Measurements from ENCODE around the gene SGIP1. TPM values are rescaled to one million over a fixed set of nuclear protein-coding genes. Genes with fewer than 3 reads are reported as not detected.

The SGIP1 gene, protein sequence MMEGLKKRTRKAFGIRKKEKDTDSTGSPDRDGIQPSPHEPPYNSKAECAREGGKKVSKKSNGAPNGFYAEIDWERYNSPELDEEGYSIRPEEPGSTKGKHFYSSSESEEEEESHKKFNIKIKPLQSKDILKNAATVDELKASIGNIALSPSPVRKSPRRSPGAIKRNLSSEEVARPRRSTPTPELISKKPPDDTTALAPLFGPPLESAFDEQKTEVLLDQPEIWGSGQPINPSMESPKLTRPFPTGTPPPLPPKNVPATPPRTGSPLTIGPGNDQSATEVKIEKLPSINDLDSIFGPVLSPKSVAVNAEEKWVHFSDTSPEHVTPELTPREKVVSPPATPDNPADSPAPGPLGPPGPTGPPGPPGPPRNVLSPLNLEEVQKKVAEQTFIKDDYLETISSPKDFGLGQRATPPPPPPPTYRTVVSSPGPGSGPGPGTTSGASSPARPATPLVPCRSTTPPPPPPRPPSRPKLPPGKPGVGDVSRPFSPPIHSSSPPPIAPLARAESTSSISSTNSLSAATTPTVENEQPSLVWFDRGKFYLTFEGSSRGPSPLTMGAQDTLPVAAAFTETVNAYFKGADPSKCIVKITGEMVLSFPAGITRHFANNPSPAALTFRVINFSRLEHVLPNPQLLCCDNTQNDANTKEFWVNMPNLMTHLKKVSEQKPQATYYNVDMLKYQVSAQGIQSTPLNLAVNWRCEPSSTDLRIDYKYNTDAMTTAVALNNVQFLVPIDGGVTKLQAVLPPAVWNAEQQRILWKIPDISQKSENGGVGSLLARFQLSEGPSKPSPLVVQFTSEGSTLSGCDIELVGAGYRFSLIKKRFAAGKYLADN
- total RNA-seq: 50.0 and 57.8 TPM in 2 replicates

DNA sequence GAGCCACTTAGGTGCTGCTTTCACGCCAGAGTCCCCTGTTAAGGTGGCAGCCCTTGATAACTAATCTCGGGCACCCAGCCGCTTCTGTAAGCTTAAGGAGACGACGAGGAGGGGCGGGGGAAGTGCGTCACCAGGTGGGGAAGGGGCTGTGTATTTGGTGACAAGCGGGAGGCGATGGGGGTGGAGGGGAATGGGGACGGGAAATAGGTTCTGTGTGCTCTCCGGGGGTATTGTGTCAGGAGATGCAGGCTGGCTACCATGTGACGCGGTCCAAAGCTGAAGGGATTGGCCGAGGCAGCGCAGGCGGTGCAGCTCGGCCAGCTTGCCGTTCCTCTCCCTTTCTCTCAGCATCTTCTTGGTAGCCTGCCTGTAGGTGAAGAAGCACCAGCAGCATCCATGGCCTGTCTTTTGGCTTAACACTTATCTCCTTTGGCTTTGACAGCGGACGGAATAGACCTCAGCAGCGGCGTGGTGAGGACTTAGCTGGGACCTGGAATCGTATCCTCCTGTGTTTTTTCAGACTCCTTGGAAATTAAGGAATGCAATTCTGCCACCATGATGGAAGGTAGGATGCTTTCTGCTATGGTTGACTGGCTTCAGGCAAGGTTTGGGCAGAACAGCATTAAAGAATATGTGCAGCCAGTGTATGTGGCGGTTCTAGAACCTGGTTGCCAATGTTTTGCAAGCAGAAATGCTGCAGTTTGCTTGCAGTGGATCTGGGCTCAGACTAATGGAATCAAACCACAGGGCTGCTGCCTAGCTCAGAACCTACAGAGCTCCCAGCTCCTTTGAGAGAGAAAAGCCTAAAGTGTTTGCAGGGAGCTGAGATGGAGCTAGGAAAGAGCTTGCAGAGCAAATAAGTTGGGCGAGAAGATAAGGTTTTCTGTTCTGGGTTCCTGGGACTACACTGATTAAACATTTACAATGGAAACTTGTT is at the start of gene SGIP1:
SGIP1 (plus strand) TSS at position 350 of the 937 bp plus-strand sequence; CDS start at position 556, 206 bp downstream.

DNA sequence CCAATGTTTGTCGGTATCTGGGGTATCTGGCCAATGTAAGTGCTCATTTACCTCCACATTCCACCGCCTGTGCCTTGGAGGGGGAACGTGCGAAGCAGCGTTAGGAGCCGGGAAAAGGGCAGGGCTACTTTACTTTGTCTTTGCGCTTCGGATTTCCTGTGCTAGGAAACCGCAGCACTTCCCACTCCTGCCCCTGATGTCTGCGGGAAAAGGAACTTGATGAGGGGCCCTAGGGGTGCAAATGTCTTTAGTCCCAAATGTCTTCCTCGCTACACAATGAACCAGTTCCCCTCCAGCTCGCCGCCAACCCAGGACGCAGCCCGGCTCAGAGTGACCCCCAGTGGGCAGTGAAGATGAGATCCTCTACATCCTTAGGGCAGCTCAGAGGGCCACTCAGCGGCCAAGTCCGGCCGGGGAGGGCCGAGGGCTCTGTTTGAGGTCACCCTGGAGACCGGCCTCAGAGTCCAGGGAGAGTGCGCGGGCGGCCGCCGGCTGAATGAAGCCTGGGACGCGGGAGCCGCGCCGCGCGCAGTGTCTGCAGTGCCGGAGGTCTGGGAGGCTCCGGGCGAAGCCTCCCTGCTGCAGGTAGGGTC is 218.1 kb downstream of the SGIP1 start, which contains the start of gene DYNLT5:
DYNLT5 (plus strand) TSS at position 460 of the 593 bp plus-strand sequence. CDS start 2,200 bp downstream, outside the sequence.

Small RNAs within 50 kb of the gene (small RNA-seq; reads per million reads assigned to genes)
- gene MIR3117: 34.0 reads per million, percentile 97 among the genes with 10 or more reads in this experiment

Other genes starting within 250 kb of the SGIP1 start
- gene DYNLT5, start 218.3 kb downstream of the SGIP1 start, total RNA-seq: 0.61 and 2.8 TPM in 2 replicates